Left renal cortex interstitium (tissue), 4 donors: ENCODE measurements around the gene RBM12. TPM values are rescaled to one million over a fixed set of nuclear protein-coding genes. Genes with fewer than 3 reads are reported as not detected.
"Not testable (repeated sequence)": the region's sequence is repeated elsewhere in the genome, so short reads cannot be mapped to it uniquely, and the experiment has no call there.

Experiments used
- DNase-seq, 4 donors: peaks; one replicate each; pipeline ENCODE4 v3.0.0-alpha.2; 2013; ENCODE audit warnings: low read depth in 4 of 4, low spot score in 2 of 4, missing footprints in 1 of 4
- polyA plus RNA-seq, 4 donors: library from polyadenylated mRNA; unstranded; fragments of 120-200 nt; gene quantifications; one replicate each; pipeline ENCODE4 v1.2.1, GENCODE V29; 2013; ENCODE audit not compliant: insufficient read length in 4 of 4

RBM12 gene, protein sequence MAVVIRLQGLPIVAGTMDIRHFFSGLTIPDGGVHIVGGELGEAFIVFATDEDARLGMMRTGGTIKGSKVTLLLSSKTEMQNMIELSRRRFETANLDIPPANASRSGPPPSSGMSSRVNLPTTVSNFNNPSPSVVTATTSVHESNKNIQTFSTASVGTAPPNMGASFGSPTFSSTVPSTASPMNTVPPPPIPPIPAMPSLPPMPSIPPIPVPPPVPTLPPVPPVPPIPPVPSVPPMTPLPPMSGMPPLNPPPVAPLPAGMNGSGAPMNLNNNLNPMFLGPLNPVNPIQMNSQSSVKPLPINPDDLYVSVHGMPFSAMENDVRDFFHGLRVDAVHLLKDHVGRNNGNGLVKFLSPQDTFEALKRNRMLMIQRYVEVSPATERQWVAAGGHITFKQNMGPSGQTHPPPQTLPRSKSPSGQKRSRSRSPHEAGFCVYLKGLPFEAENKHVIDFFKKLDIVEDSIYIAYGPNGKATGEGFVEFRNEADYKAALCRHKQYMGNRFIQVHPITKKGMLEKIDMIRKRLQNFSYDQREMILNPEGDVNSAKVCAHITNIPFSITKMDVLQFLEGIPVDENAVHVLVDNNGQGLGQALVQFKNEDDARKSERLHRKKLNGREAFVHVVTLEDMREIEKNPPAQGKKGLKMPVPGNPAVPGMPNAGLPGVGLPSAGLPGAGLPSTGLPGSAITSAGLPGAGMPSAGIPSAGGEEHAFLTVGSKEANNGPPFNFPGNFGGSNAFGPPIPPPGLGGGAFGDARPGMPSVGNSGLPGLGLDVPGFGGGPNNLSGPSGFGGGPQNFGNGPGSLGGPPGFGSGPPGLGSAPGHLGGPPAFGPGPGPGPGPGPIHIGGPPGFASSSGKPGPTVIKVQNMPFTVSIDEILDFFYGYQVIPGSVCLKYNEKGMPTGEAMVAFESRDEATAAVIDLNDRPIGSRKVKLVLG
- 100 to 1,000 TPM in 2 of 4 donors, 10 to 100 TPM in 2; 88.0 to 108 (median 97.7) TPM for polyA plus RNA-seq

DNA sequence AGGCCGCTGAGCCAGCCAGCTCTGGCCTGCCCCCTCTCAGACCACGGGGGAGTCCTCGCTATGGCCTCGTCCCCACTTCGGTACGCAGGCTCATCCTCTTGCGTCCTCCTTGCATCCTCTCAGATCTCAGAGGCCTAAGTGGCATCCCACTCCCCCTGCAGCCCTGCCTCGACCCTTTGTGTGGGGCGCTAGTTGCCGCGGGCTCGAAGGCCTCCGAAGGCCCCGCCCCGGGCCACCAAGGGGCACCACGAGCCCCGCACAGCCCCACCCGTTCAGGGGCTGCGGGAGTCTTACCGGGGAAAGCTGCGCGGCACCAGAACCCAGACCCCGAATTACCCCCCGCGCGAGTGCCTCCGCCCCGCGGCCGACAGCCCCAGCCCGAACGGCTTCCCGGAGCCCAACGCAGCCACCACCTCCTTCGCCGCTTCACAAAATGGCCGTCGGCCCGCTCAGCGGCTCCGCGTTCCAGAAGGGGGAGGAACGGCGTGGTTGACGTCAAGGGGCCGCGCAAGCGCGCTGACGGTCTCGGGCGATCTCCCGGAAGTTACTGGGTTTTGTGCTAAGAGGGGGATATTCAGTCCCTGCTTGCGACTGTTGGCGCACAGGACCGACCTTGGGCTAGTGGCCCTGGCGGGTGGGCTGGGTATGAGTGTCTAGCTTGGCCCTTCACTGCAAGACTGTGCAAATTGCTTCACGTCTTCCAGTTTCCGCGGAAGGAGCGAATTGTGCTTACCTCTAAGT is at the start of gene RBM12, which contains the start of gene CPNE1:
RBM12 (minus strand) TSS at position 435 of the 741 bp plus-strand sequence. CDS start 9,578 bp downstream, outside the sequence.
CPNE1 (minus strand) TSS at position 435 of the 741 bp plus-strand sequence. CDS start 31,977 bp downstream, outside the sequence.
- DNase-seq, result peak; percentile 85 to 91 (median 90)

DNA sequence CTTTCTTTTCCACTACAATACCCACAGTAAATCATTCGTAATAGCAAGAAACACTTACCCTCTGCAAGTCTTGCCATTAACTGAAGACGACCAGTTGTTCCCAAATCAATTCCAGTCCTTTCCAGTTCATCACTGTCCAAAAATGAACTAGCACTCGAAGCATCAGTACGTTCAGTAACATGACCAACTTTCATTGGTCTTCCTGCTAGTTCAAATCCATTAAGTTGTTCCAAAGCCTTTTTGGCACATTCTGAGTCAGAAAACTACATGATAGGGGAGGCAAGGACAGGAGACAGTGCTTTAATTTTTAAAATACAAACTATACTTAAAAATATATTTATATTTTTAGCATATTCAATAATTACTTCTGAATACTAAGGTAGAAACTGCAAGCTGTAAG is 49.4 kb upstream of the RBM12 start:
- no peak for DNase-seq

DNA sequence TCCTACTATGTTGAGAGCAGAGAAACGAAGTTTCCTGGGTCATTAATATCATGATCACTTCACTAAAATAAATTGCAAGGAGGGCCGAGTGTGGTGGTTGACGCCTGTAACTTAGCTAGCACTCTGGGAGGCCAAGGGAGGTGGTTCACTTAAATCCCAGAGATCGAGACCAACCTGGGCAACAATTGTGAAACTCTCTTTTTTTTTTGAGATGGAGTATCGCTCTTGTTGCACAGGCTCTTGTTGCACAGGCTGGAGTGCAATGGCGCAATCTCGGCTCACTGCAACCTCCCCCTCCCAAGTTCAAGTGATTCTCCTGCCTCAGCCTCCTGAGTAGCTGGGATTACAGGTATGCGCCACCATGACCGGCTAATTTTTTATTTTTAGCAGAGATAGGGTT is 48.4 kb upstream of the RBM12 start:
- DNase-seq, result not testable (repeated sequence)

DNA sequence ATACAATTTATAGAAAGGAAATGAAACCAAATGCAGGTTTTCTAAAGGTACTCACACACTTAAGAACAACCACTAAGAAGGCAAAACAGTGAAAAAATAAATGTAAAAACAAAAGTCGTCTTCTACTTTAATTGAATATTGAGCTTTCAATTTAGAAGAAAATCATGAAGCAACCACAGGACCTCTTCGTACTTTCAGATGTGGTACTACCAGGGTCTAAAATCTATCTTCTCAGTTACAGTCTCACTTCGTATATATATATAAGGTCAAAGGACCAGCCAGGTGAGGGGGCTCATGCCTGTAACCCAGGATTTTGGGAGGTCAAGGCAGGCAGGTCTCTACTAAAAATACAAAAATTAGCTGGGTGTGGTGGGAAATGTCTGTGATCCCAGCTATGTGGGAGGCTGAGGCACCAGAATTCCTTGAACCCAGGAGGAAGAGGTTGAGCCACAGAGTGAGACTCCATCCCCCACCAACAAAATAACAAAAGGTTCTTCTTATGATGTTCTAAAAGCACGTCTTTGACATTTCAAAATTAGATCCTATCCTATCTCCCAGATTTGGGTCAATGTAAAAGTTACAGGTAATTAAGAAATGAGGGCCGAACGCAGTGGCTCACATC is 47.0 kb upstream of the RBM12 start:
- no peak for DNase-seq

DNA sequence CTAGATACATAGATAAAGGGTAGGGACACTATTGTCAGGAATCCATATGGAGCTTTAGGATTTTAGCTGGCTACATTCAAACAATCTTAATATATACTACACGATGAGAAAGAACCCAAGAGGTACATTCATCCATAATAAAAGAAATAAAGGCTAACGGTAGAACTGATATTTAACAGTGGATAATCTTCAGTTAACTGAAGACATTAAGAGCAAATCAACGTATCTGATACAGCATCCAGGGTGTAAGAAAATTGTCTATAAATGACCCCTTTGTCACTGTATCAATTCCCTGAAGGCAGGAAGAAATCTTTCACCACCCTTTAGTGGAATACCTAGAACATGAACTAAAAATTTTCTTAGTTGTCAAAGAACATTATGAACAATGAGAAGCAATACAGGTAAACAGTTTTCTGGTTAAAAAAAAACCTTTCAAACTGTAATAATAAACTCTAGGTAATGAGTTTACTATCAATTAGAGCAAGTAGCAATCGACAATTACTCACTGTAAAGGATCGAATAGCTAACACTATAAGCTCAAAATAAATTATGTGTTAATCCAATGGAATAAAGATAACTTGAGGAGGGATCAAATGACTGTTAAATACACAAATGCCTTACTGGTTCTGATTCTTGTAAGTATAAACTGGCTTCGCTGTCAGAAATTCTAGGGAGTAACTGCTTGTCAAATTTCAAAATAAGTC is 46.3 kb upstream of the RBM12 start:
- DNase-seq, result no peak

DNA sequence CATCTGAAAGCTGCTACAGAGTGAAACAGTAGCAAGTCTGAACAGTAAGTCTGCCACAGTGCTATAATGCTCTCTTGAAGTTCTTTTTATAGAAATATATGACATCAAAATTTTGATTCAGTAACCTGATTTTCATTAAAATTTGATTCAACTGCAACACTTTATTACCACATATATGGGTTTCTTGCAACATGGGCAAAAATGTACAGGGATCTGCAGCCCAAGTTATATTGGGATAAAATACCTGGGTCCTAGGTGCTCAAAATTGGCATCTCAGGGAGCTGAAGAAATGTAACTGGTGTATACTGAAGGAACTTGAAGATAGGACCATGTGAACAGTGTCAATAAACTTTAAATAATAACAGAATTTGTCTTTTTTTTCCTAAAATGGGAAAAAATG is 45.3 kb upstream of the RBM12 start:
- DNase-seq, result no peak

DNA sequence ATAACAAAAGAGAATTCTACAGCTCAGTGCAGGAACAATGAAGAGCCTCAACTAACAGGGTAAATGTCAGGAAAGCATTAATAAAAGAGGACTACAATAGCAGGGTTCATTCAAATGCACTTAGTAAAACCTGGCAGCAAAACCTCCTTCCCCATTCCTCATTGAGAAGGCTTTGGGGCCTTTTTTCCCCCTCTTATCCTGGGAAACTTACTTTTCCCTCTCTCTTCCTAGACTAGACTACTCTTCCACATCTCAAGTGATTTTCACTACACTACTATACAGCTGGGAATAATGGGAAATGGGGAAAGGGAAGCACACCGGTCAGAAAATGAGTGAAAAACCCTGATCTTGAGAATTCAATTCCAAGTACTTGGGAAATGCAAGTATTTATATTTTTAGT is 44.6 kb upstream of the RBM12 start:
- DNase-seq, result no peak

DNA sequence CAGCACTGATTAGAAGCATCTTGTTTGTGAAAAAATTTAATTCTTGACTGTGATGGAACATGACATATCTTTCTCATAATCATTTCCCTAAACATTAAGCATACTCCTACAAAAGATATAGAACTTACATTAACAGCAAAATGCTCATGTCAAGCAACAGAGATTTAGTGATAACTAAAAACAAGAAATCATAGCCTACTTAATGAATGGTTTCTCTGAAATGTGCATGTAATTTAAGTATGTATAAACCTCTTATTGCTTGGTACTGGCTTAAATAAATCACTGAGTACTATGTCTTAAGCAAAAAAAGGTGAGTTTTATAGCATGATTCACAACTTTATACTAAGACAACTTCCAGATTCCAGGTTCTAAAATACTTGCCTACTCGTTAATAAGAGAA is 43.8 kb upstream of the RBM12 start:
- DNase-seq, result no peak

DNA sequence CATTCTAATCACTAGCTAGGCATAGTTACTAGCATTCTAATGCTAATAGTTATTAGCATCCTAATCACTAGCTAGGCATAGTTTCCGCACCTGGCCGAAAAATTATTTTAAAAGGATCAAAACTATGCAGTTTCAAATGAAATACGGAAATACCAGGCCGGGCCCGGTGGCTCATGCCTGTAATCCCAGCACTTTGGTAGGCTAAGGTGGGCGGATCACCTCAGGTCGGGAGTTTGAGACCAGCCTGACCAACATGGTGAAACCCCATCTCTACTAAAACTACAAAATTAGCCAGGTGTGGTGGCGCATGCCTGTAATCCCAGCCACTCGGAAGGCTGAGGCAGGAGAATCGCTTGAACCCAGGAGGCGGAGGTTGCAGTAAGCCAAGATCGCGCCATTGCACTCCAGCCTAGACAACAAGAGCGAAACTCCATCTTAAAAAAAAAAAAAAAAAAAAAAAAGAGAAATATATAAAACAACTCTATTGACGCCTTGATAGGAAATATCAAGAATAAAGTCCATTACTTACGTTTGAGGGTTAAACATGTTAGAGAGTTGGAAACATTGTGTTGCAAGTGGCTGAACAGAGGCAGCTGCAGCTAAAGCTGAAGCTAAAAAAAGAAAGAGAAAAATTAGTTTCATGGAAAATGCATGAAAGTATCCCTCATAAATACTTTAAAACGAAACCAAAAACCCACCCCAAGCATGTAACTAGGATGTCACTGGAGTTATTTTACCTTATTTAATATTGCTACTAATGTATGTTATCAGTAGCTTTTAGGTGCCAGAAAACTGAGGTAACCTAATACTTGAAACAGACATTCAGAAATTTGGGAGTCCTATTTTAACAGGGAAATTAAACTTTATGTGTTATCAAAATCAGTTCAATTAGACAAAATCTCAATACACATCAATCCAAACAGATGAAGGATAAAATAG is 42.2 kb upstream of the RBM12 start:
- DNase-seq, result not testable (repeated sequence)

DNA sequence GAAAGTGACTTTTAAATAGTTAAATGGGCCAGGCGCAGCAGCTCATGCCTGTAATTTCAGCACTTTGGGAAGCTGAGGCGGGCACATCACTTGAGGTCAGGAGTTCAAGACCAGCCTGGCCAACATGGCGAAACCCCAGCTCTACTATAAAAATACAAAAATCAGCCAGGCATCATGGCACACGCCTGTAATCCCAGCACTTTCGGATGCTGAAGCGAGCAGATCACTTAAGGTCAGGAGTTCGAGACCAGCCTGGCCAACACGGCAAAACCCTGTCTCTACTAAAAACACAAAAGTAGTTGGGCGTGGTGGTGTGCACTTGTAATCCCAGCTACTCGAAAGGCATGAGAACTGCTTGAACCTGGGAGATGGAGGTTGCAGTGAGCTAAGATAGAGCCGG is 41.2 kb upstream of the RBM12 start:
- DNase-seq, result not testable (repeated sequence)

DNA sequence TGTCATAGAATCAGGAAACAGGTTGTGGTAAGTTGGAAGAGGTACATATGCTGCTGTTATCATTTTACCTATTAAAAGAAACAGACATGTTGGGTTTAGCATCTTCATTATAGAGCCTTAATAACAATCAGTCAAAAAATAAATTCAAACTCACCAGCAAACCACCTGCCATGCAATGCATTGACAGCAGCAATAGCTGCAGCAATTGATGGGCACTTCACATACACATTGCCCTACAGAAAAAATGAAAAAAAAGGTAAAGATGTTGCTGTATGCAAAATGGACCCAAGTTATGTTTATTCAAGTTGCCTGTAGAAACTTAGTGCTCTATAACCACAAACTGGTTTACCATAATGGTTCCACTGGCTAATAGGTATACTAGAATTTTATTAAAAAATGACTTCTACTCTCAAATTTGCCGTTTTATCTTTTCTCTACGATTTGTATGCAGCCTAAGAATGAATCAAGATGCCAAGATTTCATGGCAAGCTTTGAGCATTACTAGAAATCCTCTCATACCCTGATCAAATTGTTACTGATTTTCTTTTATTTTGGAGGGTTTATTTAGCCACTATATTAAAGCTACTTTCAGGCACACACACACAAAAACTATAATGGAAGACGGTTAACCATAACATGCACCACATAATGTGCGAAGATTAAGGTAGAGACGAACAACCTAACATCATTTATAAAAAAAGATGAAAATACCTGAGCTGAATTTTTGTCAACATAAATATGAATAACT is 40.0 kb upstream of the RBM12 start:
- DNase-seq, result no peak

DNA sequence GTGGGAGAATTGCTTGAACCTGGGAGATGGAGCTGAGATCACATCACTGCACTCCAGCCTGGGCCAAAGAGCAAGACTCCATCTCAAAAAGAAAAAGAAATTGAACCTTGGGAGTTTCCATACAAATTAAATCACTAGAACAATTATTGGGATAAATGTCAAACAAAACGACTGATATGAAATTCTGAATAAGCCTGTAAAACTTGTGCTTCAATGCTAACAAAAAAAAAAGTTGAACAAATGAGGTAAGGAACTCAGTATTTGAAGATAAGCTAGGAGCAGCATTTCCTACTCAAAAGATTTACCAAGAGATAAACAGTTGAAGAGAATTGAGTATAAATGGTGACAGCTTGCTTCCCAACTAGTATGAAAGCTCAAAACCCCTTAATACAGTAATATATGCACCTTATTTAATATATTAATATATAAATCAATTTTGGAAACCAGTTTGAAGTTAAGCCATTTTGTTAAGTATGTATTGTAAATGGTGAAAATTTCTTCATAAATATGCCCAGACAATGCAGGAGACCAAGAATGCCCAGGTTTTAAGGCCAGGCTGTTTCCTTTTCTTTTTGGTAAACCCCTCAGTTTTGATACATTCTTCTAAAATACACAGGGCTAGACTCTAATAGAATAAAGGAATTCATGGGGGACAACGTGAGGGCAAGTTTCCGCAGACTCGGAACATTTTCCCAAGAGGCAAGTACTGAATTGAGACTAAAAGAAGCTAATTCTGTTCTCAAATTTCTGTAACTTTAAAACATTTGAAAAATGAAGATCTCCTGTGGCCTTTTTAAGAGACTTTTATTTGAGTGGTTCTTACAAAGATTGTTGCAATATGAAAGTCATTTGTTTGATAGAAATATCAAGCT is 38.4 kb upstream of the RBM12 start:
- no peak for DNase-seq

DNA sequence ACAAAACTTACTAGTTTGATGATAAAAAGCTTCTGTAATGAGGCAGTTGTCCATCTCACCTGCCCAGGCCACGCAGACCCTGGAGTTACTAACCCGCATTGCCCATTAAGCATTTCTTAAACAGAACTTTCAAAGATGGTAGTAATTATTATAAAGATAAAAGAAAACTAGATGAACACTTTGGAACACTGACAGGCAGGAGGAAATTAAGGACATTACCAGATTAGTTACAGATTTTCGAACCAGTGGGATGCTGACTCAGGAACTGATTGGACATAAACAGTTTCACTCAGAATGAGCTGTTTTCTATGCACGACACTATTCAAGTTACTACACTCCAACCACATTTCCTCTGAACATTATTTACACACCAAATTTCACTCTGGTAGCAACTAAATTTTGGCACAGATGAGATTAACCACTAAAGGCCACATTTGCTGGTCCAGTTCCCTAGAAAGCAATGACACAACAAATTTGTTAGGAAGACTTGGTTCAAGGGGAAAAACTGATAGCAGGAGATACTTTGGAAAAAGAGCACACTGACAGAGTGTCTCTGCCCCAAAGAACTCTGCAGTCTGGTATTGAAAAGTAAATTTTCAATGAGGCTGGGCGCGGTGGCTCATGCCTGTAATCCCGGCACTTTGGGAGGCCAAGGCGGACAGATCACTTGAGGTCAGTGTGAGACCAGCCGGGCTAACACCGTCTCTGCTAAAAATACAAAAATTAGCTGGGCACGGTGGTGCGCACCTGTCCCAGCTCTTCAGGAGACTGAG is 37.5 kb upstream of the RBM12 start:
- DNase-seq, result no peak

DNA sequence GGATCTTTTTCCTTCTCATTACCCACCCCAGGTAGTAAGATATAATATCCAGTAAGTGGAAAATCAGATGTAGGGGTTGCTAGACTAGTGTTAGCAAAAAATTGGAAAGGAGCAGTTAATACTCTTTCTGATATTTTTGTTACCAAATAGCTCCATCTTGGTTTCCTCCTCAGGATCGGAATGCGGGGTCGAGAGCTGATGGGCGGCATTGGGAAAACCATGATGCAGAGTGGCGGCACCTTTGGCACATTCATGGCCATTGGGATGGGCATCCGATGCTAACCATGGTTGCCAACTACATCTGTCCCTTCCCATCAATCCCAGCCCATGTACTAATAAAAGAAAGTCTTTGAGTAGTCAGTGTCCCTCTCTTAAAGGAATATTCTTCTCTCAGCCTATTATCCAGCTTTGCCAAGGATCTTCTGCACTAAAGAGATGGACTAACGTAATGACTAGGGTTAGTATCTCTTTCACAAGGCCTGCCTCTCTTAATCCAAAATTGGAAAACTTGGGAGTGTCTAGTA is 36.0 kb upstream of the RBM12 start:
- no peak for DNase-seq

DNA sequence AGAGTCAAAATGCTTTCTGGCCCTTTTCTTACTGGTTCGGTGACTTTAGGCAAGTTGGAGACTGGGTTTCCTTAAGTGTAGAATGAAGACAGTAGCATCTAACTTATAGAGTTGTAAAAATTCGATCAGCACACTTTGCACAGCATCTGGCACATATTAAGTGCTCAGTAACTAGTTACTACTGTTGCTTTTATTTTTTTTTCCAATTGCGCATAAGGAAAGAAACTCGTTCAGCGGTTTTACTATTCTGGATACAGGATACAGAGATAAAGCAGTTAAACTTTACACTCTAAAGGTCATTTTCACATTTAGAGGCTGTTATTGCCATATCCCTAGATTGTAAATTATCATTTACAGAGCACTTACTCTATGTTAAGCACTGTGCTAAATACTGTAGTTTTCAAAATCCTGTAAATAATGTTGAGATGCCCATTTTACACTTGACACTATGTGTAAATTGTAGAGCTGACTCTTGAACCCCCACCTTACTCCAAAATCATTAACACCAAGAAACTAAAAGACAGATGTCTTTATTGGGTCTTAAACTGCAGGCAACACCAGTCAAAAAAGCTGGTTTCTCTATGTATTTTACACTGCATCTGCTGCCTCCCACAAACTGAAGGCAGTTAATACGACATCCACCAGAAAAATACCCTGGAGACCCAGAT is 35.4 kb upstream of the RBM12 start:
- no peak for DNase-seq
